GM12801 (cell line): ENCODE measurements around the gene MAP2K1.

Experiments used
- TF ChIP-seq, protein P1 (sequence below): IDR thresholded peaks from one replicate; pipeline ENCODE4 v1.5.1; 2011; ENCODE audit warnings: control low read depth; ENCODE audit not compliant: insufficient read length; ENCODE audit errors: extremely low read depth

MAP2K1 gene

GRCh38 chr15:66496951-66497501 is 110.3 kb downstream of the MAP2K1 start:
- TF ChIP-seq, protein P1, sequence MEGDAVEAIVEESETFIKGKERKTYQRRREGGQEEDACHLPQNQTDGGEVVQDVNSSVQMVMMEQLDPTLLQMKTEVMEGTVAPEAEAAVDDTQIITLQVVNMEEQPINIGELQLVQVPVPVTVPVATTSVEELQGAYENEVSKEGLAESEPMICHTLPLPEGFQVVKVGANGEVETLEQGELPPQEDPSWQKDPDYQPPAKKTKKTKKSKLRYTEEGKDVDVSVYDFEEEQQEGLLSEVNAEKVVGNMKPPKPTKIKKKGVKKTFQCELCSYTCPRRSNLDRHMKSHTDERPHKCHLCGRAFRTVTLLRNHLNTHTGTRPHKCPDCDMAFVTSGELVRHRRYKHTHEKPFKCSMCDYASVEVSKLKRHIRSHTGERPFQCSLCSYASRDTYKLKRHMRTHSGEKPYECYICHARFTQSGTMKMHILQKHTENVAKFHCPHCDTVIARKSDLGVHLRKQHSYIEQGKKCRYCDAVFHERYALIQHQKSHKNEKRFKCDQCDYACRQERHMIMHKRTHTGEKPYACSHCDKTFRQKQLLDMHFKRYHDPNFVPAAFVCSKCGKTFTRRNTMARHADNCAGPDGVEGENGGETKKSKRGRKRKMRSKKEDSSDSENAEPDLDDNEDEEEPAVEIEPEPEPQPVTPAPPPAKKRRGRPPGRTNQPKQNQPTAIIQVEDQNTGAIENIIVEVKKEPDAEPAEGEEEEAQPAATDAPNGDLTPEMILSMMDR = no peak

GRCh38 chr15:66497502-66498455 is 111.1 kb downstream of the MAP2K1 start, which contains the start of gene SNAPC5:
Gene SNAPC5 (minus strand): TSS chr15:66497762. CDS start chr15:66497731, 31 bp downstream.
- TF ChIP-seq, protein P1 = no peak

DNA sequence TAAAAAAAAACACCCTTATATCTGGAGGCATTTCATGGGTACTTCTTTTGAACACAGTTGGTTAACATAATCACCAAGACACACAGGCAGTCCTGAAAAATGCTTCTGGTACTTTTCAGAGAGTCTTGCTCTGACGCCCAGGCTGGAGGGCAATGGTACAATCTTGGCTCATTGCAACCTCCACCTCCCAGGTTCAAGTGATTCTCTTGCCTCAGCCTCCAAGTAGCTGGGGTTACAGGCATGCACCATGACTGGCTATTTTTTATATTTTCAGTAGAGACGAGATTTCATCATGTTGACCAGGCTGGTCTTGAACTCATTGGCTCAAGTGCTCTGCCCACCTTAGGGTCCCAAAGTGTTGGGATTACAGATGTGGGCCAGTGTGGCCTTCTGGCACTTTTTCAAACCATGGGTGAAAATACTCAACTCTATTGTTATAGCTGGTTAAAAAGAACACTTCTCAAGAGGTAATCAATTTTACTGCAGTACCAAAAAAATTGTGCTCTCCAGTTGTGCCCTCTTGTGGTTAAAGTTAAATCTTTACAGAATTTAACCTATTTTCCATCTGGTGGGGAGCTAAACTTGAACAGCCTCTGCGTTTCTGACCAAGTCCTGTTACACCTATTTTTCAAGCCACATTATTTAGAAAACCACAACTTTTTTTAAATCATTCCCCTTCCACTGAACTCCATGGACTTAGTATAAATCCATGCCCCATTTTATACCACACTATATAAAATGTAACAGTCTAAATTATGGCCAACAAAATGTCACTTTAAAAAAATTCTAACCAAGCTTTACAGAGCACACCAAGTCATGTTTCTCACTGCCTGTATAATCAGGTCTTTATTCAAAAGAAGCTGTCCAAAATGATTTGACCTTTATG is 112.0 kb downstream of the MAP2K1 start:
- TF ChIP-seq, protein P1 = no peak

DNA sequence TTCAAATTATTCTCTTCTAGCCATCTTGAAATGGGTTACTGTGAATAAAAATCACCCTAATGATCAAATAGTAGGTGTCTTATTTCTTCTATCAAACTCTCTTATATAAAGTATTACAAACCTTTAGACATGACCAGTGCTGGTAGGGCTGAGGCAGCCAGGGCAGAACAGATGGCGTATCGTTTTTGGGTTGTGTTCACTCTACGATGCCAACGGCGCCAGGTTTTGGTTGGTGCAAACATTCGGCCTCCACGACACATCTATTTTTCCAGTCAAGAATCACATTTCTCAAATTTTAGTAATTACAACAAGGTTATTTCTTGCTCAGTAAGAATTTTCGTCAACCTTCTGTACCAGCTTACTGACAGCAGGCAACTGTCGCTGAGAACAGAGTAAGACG is 115.8 kb downstream of the MAP2K1 start:
- TF ChIP-seq, protein P1 = no peak

DNA sequence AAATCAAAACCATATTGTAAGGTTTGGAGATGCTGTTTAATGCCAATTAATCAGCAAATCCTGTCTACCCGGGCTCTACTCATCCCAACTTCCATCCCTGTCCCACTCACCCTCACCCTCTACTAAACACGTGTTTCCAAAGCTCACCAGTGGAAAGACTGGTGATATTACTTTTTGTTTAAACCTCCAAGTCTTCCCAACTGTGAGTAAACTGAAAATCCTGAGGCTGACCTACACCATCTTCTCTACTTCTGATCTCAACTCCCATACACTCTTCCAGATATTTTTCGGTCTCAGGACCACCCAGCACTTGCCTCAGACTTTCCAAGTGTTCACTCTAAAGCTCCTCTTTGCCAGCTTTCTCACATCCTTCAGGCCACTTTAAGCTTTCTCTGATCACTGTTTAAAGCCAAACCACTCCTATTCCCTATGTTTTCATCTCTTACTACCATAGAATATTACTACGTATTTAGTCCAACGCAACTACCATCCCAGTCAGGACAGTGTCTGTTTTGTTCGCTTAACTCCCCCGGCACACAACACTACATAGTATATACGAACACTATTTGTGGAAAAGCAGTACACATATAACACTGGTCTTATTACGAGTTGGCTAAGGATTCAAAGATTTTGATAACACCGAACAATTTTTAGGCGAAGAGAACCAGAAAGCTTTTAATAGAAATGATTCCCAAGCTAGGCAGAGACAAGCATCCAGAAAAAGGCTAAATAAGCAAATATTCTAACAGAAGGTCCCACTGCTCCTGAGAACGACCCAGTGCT is 117.3 kb downstream of the MAP2K1 start:
- TF ChIP-seq, protein P1 = no peak

GRCh38 chr15:66504563-66505429 is 118.1 kb downstream of the MAP2K1 start, which contains the start of the genes RPL4 and ZWILCH:
Gene RPL4 (minus strand): TSS chr15:66504855. CDS start chr15:66504790, 65 bp downstream.
Gene ZWILCH (plus strand): TSS chr15:66505326. CDS start chr15:66505339, 13 bp downstream.
- TF ChIP-seq, protein P1 = no peak
